PFSK-1 (cell line): Measurements from ENCODE around the gene RAB3IL1.

ENCODE experiments used
- POLR2AphosphoS5 ChIP-seq: IDR thresholded peaks from 2 replicates; pipeline ENCODE4 v1.6.1; 2012; ENCODE audit warnings: low read depth, mild to moderate bottlenecking, control low read depth, low read length, moderate library complexity
- SIN3A ChIP-seq: IDR thresholded peaks from 2 replicates; pipeline ENCODE4 v1.6.1; 2012; ENCODE audit warnings: mild to moderate bottlenecking, low read length, moderate library complexity, borderline replicate concordance; ENCODE audit not compliant: insufficient read depth
- TAF1 ChIP-seq: IDR thresholded peaks from 2 replicates; pipeline ENCODE4 v1.6.1; 2012; ENCODE audit warnings: low read length, control low read depth, borderline replicate concordance; ENCODE audit not compliant: insufficient read depth
- TF ChIP-seq, protein P1 (sequence below), 2 experiments: IDR thresholded peaks; 2 replicates each; pipeline versions ENCODE4 v1.6.1 to v1.8.0; 2011 to 2012; ENCODE audit warnings: low read depth in 2 of 2, low read length in 2 of 2, control low read depth in 1 of 2, inconsistent platforms in 1 of 2, mild to moderate bottlenecking in 1 of 2, moderate library complexity in 1 of 2; ENCODE audit not compliant: insufficient read depth in 1 of 2

DNA sequence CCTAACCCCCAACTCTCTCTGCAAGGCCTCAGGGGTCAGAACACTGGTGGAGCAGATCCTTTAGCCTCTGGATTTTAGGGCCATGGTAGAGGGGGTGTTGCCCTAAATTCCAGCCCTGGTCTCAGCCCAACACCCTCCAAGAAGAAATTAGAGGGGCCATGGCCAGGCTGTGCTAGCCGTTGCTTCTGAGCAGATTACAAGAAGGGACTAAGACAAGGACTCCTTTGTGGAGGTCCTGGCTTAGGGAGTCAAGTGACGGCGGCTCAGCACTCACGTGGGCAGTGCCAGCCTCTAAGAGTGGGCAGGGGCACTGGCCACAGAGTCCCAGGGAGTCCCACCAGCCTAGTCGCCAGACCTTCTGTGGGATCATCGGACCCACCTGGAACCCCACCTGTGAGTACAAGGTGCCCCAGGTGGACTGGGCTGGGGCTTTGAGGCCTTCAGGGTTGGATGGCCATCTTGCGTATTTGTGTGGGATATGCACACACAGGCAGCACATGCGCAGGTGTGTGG, 32.7 kb upstream of the RAB3IL1 start, which contains the start of gene BEST1:
- TF ChIP-seq, protein P1, sequence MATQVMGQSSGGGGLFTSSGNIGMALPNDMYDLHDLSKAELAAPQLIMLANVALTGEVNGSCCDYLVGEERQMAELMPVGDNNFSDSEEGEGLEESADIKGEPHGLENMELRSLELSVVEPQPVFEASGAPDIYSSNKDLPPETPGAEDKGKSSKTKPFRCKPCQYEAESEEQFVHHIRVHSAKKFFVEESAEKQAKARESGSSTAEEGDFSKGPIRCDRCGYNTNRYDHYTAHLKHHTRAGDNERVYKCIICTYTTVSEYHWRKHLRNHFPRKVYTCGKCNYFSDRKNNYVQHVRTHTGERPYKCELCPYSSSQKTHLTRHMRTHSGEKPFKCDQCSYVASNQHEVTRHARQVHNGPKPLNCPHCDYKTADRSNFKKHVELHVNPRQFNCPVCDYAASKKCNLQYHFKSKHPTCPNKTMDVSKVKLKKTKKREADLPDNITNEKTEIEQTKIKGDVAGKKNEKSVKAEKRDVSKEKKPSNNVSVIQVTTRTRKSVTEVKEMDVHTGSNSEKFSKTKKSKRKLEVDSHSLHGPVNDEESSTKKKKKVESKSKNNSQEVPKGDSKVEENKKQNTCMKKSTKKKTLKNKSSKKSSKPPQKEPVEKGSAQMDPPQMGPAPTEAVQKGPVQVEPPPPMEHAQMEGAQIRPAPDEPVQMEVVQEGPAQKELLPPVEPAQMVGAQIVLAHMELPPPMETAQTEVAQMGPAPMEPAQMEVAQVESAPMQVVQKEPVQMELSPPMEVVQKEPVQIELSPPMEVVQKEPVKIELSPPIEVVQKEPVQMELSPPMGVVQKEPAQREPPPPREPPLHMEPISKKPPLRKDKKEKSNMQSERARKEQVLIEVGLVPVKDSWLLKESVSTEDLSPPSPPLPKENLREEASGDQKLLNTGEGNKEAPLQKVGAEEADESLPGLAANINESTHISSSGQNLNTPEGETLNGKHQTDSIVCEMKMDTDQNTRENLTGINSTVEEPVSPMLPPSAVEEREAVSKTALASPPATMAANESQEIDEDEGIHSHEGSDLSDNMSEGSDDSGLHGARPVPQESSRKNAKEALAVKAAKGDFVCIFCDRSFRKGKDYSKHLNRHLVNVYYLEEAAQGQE (IDR thresholded peaks at IDR 0.05; ENCODE audit: insufficient read depth in 1 of 2, low read depth in 2 of 2, low read length in 2 of 2), result no peak
- TF ChIP-seq SIN3A, result no peak
- TF ChIP-seq POLR2AphosphoS5, result no peak
- no peak for TF ChIP-seq TAF1
